Measurements from ENCODE around the gene OVCA2.

- TF ChIP-seq CTCF (IDR thresholded peaks at IDR 0.05) = no peak
- TF ChIP-seq POLR2A (IDR thresholded peaks at IDR 0.05) = no peak
- peak; percentile 43 to 66 (median 62) for TF ChIP-seq POLR2AphosphoS5 (IDR thresholded peaks at IDR 0.05)
These were observed 7.8 kb downstream of the OVCA2 start for GRCh38 chr17:2049333-2050299.
